IPS-18a (cell line): Measurements from ENCODE around the gene ELOA.
"Not testable (repeated sequence)": the region's sequence is repeated elsewhere in the genome, so short reads cannot be mapped to it uniquely, and the experiment has no call there.

Experiments
- H3K27ac ChIP-seq: one replicate; pipeline ENCODE4 v1.5.1; 2013; ENCODE audit warnings: low read length
- H3K27me3 ChIP-seq: one replicate; pipeline ENCODE4 v1.6.1; 2013; ENCODE audit warnings: mild to moderate bottlenecking, low read length; ENCODE audit not compliant: control insufficient read depth, insufficient read depth
- H3K36me3 ChIP-seq: one replicate; pipeline ENCODE4 v1.6.1; 2013; ENCODE audit warnings: low read depth, low read length; ENCODE audit not compliant: control insufficient read depth
- H3K4me1 ChIP-seq: one replicate; pipeline ENCODE4 v1.6.1; 2013; ENCODE audit warnings: low read depth, low read length; ENCODE audit not compliant: control insufficient read depth
- H3K4me3 ChIP-seq: one replicate; pipeline ENCODE4 v1.5.1; 2013; ENCODE audit warnings: low read length
- H3K9ac ChIP-seq: one replicate; pipeline ENCODE4 v1.6.1; 2013; ENCODE audit warnings: mild to moderate bottlenecking, low read length, moderate library complexity
- H3K9me3 ChIP-seq: one replicate; pipeline ENCODE4 v1.6.1; 2013; ENCODE audit warnings: low read depth, low read length; ENCODE audit not compliant: control insufficient read depth

ELOA gene

DNA sequence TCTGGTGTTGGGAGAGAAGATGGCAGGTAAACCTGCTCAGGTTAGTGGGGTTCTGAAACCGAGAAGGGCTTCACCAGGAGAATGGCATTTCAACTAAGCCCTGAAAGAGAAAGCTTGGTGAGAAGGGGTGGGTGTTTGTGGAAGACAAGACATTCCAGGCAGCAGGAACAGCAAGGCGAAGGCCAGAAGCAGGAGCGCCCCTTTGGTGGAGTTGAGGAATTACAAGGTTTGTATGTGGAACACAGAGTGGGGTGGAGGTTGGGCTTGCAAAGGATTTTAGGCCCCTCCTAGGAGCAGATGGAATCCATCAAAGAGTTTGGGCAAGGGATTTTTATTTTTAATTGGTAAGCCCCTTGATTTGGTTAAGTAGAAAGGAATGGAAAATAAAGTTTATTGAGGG lies 24.8 kb upstream of the ELOA start:
- no peak overlapping the region for H3K4me3 ChIP-seq
- H3K36me3 ChIP-seq = no peaks in the 10 kb centered on the region
- H3K4me1 ChIP-seq = no peaks in the 10 kb centered on the region
- no peaks in the 10 kb centered on the region for H3K27me3 ChIP-seq
- H3K9ac ChIP-seq = no peak overlapping the region
- no peak overlapping the region for H3K27ac ChIP-seq
- H3K9me3 ChIP-seq = no peaks in the 10 kb centered on the region

DNA sequence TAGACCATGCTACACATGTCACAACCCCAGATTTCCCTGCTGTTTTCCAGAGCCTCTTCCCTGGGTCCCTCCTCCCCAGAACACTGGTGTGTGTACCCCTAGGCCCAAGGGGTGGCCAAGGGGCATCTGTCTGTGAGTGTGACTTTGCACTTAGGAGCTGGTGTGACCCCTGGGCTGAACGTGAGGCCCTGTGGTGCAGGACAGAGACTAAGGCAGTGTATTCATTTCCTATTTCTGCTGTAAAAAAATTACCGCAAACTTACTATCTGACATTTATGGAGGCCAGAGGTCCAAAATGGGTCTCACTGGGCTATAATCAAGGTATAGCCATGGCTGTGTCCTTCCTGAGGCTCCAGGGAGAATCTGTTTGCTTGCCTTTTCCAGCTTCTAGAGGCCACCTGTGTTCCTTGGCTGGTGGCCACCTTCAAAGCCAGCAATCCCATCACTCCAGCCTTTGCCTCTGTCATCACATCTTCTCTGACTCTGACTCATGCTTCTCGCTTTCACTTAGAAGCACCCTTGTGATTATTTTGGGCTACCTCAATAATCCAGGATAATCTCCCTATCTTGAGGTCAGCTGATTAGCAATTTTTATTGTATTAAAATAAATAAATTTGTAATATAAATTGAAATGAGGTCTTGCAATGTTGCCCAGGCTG lies 24.0 kb upstream of the ELOA start:
- no peak overlapping the region for H3K9ac ChIP-seq
- H3K9me3 ChIP-seq = no peaks in the 10 kb centered on the region
- no peaks in the 10 kb centered on the region for H3K27me3 ChIP-seq
- no peaks in the 10 kb centered on the region for H3K4me1 ChIP-seq
- no peak overlapping the region for H3K4me3 ChIP-seq
- H3K36me3 ChIP-seq = no peaks in the 10 kb centered on the region
- H3K27ac ChIP-seq = no peak overlapping the region

DNA sequence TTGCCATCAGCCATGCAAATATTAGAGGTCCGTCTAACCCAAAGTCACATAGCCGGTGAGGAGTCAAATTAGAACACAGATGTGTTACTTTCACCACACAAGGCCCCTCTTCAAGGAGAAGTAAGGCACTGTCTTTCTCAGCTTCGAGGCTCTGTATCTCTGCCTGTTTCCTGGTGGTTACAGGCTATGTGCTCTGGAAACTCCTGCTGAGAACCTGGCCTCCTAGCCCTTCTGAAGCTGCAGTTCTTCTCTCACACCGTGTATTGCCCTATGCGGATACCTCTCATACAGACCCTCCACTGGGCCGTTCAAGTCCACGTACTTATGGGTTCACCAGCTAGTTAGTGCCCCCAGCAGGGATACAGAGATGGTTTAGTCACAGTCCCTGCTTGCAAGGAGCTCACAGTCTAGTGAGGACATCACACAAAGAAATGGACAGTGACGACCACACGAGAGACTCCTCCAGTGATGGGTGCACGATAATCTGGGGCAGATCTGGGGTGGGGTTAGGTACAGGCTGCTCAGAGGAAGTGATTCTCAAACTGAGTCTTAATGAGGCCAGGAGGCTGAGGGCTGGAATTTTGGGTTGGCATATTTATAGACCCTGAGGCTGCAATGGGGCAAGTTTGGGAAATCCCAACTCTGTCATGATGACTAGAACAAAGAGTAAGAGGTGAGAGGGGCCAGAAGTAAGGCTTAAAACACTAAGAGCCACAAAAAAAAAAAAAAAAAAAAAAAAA lies 22.8 kb upstream of the ELOA start:
- Histone ChIP-seq H3K27me3 (no peaks in the 10 kb centered on the region), H3K9me3 (no peaks in the 10 kb centered on the region), H3K27ac (no peak overlapping the region), H3K4me3 (no peak overlapping the region), H3K4me1 (no peaks in the 10 kb centered on the region), H3K9ac (no peak overlapping the region), H3K36me3 (no peaks in the 10 kb centered on the region)

DNA sequence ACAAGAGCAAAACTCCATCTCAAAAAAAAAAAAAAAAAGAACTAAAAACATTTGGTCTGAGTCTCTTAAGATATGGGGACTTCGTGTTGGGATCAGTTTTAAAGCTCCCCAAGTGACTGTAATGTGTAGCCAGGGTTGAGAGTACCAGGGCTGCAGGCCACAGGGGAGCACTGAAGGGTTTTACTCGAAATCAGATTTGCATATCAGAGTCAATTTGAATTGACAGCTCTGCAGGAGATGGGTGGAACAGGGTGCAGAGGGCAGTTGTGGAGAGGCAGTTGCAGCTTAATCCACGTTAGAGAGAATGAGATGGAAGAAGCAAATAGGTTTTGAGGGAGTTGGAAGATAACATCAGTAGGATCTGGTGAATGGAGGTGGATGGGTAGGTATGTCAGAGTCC lies 20.6 kb upstream of the ELOA start:
- H3K27me3 ChIP-seq = no peaks in the 10 kb centered on the region
- no peak overlapping the region for H3K4me3 ChIP-seq
- no peak overlapping the region for H3K27ac ChIP-seq
- H3K9ac ChIP-seq = no peak overlapping the region
- no peaks in the 10 kb centered on the region for H3K4me1 ChIP-seq
- H3K9me3 ChIP-seq = no peaks in the 10 kb centered on the region
- no peaks in the 10 kb centered on the region for H3K36me3 ChIP-seq

DNA sequence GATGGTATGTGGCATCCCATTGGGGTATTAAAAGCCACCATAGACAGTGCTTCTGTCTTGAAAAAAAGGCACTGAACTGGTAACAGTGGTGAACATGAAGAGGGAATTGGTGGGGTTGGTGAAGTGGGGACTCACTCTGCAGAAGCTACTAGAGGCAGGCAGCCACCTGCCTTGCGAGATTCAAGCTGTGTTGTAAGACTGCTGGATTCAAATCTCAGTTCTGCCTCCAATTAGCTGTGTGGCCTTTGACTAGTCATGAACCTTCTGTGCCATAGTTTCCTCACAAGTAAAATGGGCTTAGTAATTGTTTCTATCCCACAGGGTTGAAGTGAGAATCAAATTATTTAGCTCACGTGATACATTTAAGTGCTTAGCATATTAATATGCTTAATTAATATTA lies 16.6 kb upstream of the ELOA start:
- H3K27me3 ChIP-seq = no peaks in the 10 kb centered on the region
- H3K36me3 ChIP-seq = no peaks in the 10 kb centered on the region
- no peak overlapping the region for H3K4me3 ChIP-seq
- no peaks in the 10 kb centered on the region for H3K4me1 ChIP-seq
- H3K9ac ChIP-seq = no peak overlapping the region
- H3K9me3 ChIP-seq = no peaks in the 10 kb centered on the region
- no peak overlapping the region for H3K27ac ChIP-seq

DNA sequence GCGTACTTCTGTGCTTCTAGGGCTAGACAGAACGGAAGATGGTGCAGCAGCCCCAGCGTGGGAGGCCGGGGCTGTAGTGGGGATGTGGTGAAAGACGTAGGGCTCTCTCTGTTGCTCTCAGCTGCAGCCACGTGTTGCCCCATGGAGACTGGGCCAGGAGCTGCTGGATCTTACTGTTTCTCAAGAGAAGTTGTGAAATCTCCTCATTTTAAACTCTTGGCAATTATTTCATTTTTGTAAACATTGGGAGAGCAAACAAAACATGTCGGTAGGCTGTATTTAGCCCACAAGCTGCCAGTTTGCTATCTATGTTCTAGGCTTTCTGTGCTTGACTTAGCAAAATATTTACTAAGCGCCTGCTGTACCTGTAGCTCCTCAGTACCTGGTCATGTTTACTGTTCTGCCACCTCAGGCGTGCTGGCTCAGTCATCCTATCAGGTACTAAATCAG lies 15.9 kb upstream of the ELOA start:
- Histone ChIP-seq H3K4me3 (no peak overlapping the region), H3K27me3 (no peaks in the 10 kb centered on the region), H3K27ac (no peak overlapping the region), H3K9me3 (no peaks in the 10 kb centered on the region), H3K9ac (no peak overlapping the region), H3K36me3 (no peaks in the 10 kb centered on the region), H3K4me1 (no peaks in the 10 kb centered on the region)

DNA sequence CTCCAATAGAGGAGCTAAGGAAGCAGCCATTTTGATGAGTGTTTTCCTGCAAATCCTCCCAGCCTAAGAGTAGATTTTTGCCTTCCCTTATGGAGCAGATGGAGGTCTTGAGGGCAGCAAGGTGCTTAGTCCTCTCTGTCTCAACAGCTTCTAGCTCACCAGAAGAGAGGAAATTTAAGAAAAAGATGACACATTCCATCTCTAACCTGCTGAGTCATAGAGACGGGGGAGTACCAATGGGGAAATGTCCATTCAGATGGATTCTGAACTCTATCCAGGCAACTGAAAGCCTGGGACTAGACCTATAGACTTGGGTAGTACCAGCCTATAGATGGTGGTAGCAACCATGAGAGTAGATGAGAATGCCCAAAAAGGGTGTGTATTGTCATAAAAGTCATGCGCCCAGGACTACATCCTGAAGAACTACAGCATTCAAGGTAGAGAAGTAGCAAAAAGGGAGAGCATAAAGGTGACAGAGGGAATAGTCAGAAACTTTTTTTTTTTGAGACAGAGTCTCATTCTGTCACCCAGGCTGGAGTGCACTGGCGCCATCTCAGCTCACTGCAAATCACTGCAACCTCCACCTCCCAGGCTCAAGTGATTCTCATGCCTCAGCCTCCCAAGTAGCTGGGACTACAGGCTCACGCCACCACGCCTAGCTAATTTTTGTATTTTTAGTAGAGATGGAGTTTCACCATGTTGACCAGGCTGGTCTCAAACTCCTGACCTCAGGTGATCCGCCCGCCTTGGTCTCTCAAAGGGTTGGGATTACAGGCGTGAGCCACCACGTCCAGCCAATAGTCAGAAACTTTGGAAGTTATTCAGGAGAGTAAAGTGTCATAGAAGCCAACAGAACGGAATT lies 10.7 kb upstream of the ELOA start:
- no peaks in the 10 kb centered on the region for H3K27me3 ChIP-seq
- H3K36me3 ChIP-seq = no peaks in the 10 kb centered on the region
- H3K9ac ChIP-seq = no peak overlapping the region
- no peak overlapping the region for H3K27ac ChIP-seq
- H3K4me1 ChIP-seq = no peaks in the 10 kb centered on the region
- H3K4me3 ChIP-seq = no peak overlapping the region
- H3K9me3 ChIP-seq = no peaks in the 10 kb centered on the region

DNA sequence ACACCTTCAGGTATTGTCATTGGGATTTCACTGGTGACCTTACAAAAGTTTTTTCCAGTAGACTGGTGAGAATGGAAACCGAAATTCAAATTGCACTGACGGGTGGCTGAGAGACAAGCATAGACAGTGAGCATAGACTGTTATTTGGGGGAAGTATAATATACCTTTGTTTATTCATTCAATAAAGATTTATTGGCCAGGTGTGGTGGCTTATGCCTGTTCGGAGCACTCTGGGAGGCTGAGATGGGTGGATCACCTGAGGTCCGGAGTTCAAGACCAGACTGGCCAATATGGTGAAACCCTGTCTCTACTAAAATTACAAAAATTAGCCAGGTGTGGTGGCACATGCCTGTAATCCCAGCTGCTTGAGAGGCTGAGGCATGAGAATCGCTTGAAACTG lies 10.0 kb upstream of the ELOA start:
- not testable (repeated sequence) for H3K9ac ChIP-seq, H3K27ac ChIP-seq, H3K9me3 ChIP-seq, H3K4me1 ChIP-seq, H3K36me3 ChIP-seq, H3K27me3 ChIP-seq, H3K4me3 ChIP-seq

DNA sequence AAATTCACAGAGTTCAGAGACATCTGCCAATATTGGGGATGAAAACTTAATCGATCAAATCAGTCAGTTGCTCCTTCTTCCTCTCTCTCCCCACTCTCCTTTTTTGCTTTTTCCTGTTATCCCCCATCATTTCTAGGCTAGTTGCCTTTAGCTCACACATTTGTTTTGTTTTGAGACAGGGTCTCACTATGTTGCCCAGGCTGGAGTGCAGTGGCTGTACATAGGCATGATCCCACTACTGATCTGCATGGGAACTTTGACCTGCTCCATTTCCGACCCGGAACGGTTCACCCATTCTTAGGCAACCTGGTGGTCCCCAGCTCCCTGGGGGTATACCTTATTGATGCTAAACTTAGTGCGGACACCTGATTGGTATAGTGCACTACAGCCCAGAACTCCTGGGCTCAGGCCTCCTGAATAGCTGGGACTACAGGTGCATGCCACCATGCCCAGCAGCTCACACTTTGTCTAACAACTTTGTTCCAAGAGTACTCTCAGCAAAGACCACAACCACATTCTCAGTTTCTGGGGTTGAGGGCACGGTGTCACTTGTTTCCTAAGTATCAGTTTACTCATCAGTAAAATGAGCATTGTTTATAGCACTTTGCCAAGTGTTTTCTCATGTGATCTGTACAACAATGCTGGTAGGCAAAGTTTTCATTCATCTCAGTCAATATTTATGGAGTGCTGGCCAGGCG lies 6.7 kb upstream of the ELOA start:
- H3K36me3 ChIP-seq = no peaks in the 10 kb centered on the region
- no peak overlapping the region for H3K27ac ChIP-seq
- no peaks in the 10 kb centered on the region for H3K4me1 ChIP-seq
- no peak overlapping the region for H3K4me3 ChIP-seq
- H3K9me3 ChIP-seq = no peaks in the 10 kb centered on the region
- no peaks in the 10 kb centered on the region for H3K27me3 ChIP-seq
- H3K9ac ChIP-seq = no peak overlapping the region

DNA sequence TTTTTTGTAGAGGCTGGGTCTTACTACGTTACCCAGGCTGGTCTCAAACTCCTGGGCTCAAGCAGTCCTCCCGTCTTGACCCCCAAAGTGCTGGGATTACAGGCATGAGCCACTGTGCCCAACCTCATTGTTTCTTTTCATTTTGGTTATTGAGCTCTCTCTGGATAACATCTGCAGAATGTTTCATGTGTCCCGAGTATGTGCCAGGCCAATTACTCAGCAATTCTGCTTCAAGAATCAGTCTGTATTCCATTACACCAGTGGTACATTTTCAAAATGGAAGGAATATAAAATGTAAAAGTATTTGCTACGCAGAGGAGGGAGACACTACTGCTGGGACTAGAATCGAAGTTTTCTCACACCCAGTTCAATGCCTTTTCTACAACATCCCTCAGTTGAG lies 1.7 kb upstream of the ELOA start:
- Histone ChIP-seq H3K27ac (no peak overlapping the region), H3K4me1 (peaks cover 12% of the 10 kb centered on the region), H3K36me3 (no peaks in the 10 kb centered on the region), H3K4me3 (no peak overlapping the region), H3K9me3 (no peaks in the 10 kb centered on the region), H3K9ac (no peak overlapping the region), H3K27me3 (no peaks in the 10 kb centered on the region)

DNA sequence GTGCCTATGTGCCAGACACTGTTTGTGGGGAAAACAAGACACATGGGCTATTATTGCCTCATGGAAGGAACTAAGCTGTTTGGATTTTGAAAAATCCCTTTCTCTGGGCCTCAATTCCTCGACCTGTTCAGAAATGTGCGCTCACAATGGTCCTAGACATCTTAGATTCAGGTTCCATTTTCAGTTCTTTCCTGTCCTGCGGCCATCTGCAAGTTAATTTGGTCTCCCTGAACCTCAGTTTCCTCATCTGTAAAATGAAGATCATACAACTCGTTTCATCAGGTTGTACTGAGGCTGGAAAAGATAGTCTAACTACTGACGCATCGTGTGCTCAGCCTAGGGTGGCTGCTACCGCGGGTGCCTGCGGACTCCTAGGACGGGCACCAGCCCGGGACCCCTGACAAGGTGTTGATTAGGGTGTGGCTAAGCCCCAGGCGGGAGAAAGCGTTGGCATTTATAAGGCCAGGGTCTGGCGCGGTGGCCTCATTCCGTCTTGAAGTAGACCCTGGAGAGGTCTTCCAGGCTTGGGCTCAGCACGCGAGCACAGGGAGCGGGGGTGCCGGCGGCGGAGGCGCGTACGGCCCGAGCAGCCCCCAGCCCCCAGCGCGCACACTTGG lies 493 bp upstream of the ELOA start:
- Histone ChIP-seq H3K9me3 (no peaks in the 10 kb centered on the region), H3K27ac (peak overlapping the region; percentile 12), H3K4me3 (peak overlapping the region; percentile 88), H3K4me1 (peaks cover 12% of the 10 kb centered on the region), H3K27me3 (no peaks in the 10 kb centered on the region), H3K9ac (peak overlapping the region; percentile 63), H3K36me3 (peaks cover 2% of the 10 kb centered on the region)
